GM18505 (cell line): Measurements from ENCODE around the gene PRKAG2.

ENCODE experiments used
- ATAC-seq: cut with Tn5 transposase; IDR thresholded peaks from one replicate; pipeline ENCODE4 v1.9.1; 2021; ENCODE audit not compliant: unreplicated experiment
- POLR2A ChIP-seq: IDR thresholded peaks from 4 replicates; pipeline ENCODE4 v1.6.1; 2011; ENCODE audit warnings: borderline replicate concordance; ENCODE audit not compliant: insufficient read depth, insufficient read length; ENCODE audit errors: extremely low read depth

The PRKAG2 gene

GRCh38 chr7:151652111-151652510 is 224.8 kb downstream of the PRKAG2 start:
- ATAC-seq, result no peak
- no peak for TF ChIP-seq POLR2A

GRCh38 chr7:151650161-151650560 is 226.8 kb downstream of the PRKAG2 start:
- no peak for ATAC-seq
- no peak for TF ChIP-seq POLR2A

- TF ChIP-seq POLR2A, result no peak
- no peak for ATAC-seq
Measured at GRCh38 chr7:151648429-151648828, 228.5 kb downstream of the PRKAG2 start.

- no peak for ATAC-seq
Measured at GRCh38 chr7:151647874-151648273, 229.0 kb downstream of the PRKAG2 start.

GRCh38 chr7:151647006-151647405 is 229.9 kb downstream of the PRKAG2 start:
- no peak for ATAC-seq
- TF ChIP-seq POLR2A, result no peak

More at GRCh38 chr7:151647874-151648273, 229.0 kb downstream of the PRKAG2 start:
- TF ChIP-seq POLR2A, result no peak

- no peak for ATAC-seq
- TF ChIP-seq POLR2A, result no peak
Measured at GRCh38 chr7:151645311-151645710, 231.6 kb downstream of the PRKAG2 start.

GRCh38 chr7:151644554-151644953 is 232.4 kb downstream of the PRKAG2 start:
- no peak for ATAC-seq
- no peak for TF ChIP-seq POLR2A

- no peak for TF ChIP-seq POLR2A
- ATAC-seq, result no peak
Measured at GRCh38 chr7:151642746-151643145, 234.2 kb downstream of the PRKAG2 start.

- TF ChIP-seq POLR2A, result no peak
- no peak for ATAC-seq
Measured at GRCh38 chr7:151641587-151641986, 235.3 kb downstream of the PRKAG2 start.

- no peak for ATAC-seq
- no peak for TF ChIP-seq POLR2A
Measured at GRCh38 chr7:151637781-151638261, 239.1 kb downstream of the PRKAG2 start.

- TF ChIP-seq POLR2A, result no peak
- no peak for ATAC-seq
Measured at GRCh38 chr7:151634643-151635042, 242.3 kb downstream of the PRKAG2 start.

GRCh38 chr7:151633516-151633812 is 243.5 kb downstream of the PRKAG2 start:
- TF ChIP-seq POLR2A, result no peak
- ATAC-seq, result no peak

GRCh38 chr7:151632750-151633515 is 244.0 kb downstream of the PRKAG2 start:
- TF ChIP-seq POLR2A, result peak; percentile 76
- peak; percentile 57 for ATAC-seq

- TF ChIP-seq POLR2A, result peak; percentile 66
- peak; percentile 72 for ATAC-seq
Measured at GRCh38 chr7:151631953-151632749, 244.8 kb downstream of the PRKAG2 start.
